GM23338 (cell line): ENCODE data around the gene ZNF724. TPM values are rescaled to one million over a fixed set of nuclear protein-coding genes. Genes with fewer than 3 reads are reported as not detected.
A peak's percentile ranks its signal among the peaks of the same experiment; 100 is the strongest.
"Not testable (repeated sequence)": the region's sequence is repeated elsewhere in the genome, so short reads cannot be mapped to it uniquely, and the experiment has no call there.

ENCODE experiments used
- ATAC-seq: fragments of 200-7000 bp; cut with Tn5 transposase; 3 replicates; pipeline ENCODE4 v1.9.1; 2020
- DNase-seq: peaks from one replicate; pipeline ENCODE4 v3.0.0-alpha.2; 2015; ENCODE audit warnings: low spot score
- H2AFZ ChIP-seq: fragments of 200-600 bp; sonication (generic); 2 replicates; pipeline ENCODE4 v1.8.0; 2016; ENCODE audit warnings: antibody characterized with exemption, mild to moderate bottlenecking, moderate library complexity
- H3F3A ChIP-seq: fragments of 200-600 bp; sonication (generic); replicated peaks from 2 replicates; pipeline ENCODE4 v1.8.0; 2017; ENCODE audit warnings: antibody characterized with exemption, mixed run types, low read depth
- H3K27ac ChIP-seq: fragments of 200-600 bp; sonication (generic); 2 replicates; pipeline ENCODE4 v1.6.1; 2016; ENCODE audit warnings: low read depth
- H3K27me3 ChIP-seq: fragments of 200-600 bp; sonication (generic); 2 replicates; pipeline ENCODE4 v1.8.0; 2016; ENCODE audit warnings: mild to moderate bottlenecking, mixed run types, moderate library complexity; ENCODE audit not compliant: insufficient read depth
- H3K36me3 ChIP-seq: fragments of 200-600 bp; sonication (generic); 2 replicates; pipeline ENCODE4 v1.8.0; 2016; ENCODE audit warnings: mild to moderate bottlenecking; ENCODE audit not compliant: insufficient read depth
- H3K4me1 ChIP-seq: fragments of 200-600 bp; sonication (generic); 2 replicates; pipeline ENCODE4 v1.8.0; 2016; ENCODE audit warnings: mild to moderate bottlenecking, moderate library complexity; ENCODE audit not compliant: insufficient read depth
- H3K4me2 ChIP-seq: fragments of 200-600 bp; sonication (generic); 2 replicates; pipeline ENCODE4 v1.7.1; 2017; ENCODE audit warnings: mixed run types
- H3K4me3 ChIP-seq: fragments of 200-600 bp; sonication (generic); 2 replicates; pipeline ENCODE4 v1.6.1; 2016; ENCODE audit warnings: mixed run types
- H3K79me2 ChIP-seq: fragments of 200-600 bp; sonication (generic); replicated peaks from 2 replicates; pipeline ENCODE4 v1.8.0; 2017; ENCODE audit warnings: mild to moderate bottlenecking; ENCODE audit not compliant: insufficient read depth
- H3K9me2 ChIP-seq: fragments of 200-600 bp; sonication (generic); 2 replicates; pipeline ENCODE4 v1.8.0; 2017; ENCODE audit not compliant: insufficient read depth
- H4K20me1 ChIP-seq: fragments of 200-600 bp; sonication (generic); replicated peaks from 2 replicates; pipeline ENCODE4 v1.8.0; 2017; ENCODE audit warnings: mild to moderate bottlenecking; ENCODE audit not compliant: insufficient read depth
- H3K27ac Mint-ChIP-seq: 2 replicates; pipeline ENCODE4 v1.8.0; 2020; ENCODE audit warnings: inconsistent platforms, mild to moderate bottlenecking, moderate library complexity, mixed read lengths
- H3K27me3 Mint-ChIP-seq: 3 replicates; pipeline ENCODE4 v1.8.0; 2022; ENCODE audit warnings: low read depth, mild to moderate bottlenecking, moderate library complexity, mixed read lengths, inconsistent platforms; ENCODE audit not compliant: insufficient read depth, poor library complexity
- H3K36me3 Mint-ChIP-seq: 3 replicates; pipeline ENCODE4 v1.8.0; 2021; ENCODE audit warnings: low read depth, mild to moderate bottlenecking, inconsistent platforms, moderate library complexity, mixed read lengths
- H3K4me1 Mint-ChIP-seq: 3 replicates; pipeline ENCODE4 v1.8.0; 2020; ENCODE audit warnings: mild to moderate bottlenecking, inconsistent platforms, mixed read lengths
- H3K4me3 Mint-ChIP-seq: 3 replicates; pipeline ENCODE4 v1.8.0; 2021; ENCODE audit warnings: moderate library complexity, mild to moderate bottlenecking, inconsistent platforms, mixed read lengths
- H3K9me3 Mint-ChIP-seq: 3 replicates; pipeline ENCODE4 v1.8.0; 2020; ENCODE audit warnings: moderate library complexity, mild to moderate bottlenecking, inconsistent platforms, mixed read lengths
- CTCF ChIP-seq, 2 experiments: fragments of 200-600 bp in 1 of 2; sonication (generic) in 1 of 2; conservative IDR thresholded peaks; 2 replicates each; pipeline versions ENCODE4 v1.5.1 to v1.6.1; 2016 to 2017; ENCODE audit warnings: antibody characterized with exemption in 2 of 2, low read depth in 2 of 2, mild to moderate bottlenecking in 2 of 2, moderate library complexity in 1 of 2
- EZH2 ChIP-seq: fragments of 200-600 bp; sonication (generic); IDR thresholded peaks from one replicate; pipeline ENCODE4 v1.8.0; 2017; ENCODE audit warnings: antibody characterized with exemption, mild to moderate bottlenecking, low read depth; ENCODE audit not compliant: unreplicated experiment
- JUNB ChIP-seq: IDR thresholded peaks from one replicate; pipeline ENCODE4 v1.6.1; 2016; ENCODE audit warnings: antibody characterized with exemption; ENCODE audit not compliant: unreplicated experiment
- POLR2AphosphoS5 ChIP-seq: IDR thresholded peaks from 2 replicates; pipeline ENCODE4 v1.6.1; 2016; ENCODE audit warnings: antibody characterized with exemption, low read depth
- REST ChIP-seq: IDR thresholded peaks from one replicate; pipeline ENCODE4 v1.6.1; 2018; ENCODE audit warnings: antibody characterized with exemption; ENCODE audit not compliant: unreplicated experiment
- STAT1 ChIP-seq: IDR thresholded peaks from one replicate; pipeline ENCODE4 v1.6.1; 2016; ENCODE audit warnings: antibody characterized with exemption; ENCODE audit not compliant: unreplicated experiment
- ZNF114 ChIP-seq: fragments of 250-450 bp; sonication (Bioruptor Pico); IDR thresholded peaks from 2 replicates; pipeline ENCODE4 v1.5.0; 2020; ENCODE audit warnings: mild to moderate bottlenecking, moderate library complexity
- ZNF331 ChIP-seq: fragments of 250-450 bp; sonication (Bioruptor Pico); IDR thresholded peaks from 2 replicates; pipeline ENCODE4 v1.5.0; 2020; ENCODE audit warnings: low read depth, mild to moderate bottlenecking, moderate library complexity
- polyA plus RNA-seq: library from polyadenylated mRNA; unstranded; fragments of >200 nt; fragmentation: Nextera tagmentation; extraction: Ambion mirVana; gene quantifications from 2 replicates; pipeline ENCODE4 v1.2.1, GENCODE V29; 2016
- total RNA-seq: library from RNA; depleted of rRNA; stranded (reverse); fragments of >200 nt; shearing (Covaris generic); gene quantifications from 2 replicates; pipeline ENCODE4 v1.2.3, GENCODE V29; 2014

Gene ZNF724
- total and polyA plus RNA-seq, 2 experiments from 2014 or later: 35.4 to 85.3 TPM

DNA sequence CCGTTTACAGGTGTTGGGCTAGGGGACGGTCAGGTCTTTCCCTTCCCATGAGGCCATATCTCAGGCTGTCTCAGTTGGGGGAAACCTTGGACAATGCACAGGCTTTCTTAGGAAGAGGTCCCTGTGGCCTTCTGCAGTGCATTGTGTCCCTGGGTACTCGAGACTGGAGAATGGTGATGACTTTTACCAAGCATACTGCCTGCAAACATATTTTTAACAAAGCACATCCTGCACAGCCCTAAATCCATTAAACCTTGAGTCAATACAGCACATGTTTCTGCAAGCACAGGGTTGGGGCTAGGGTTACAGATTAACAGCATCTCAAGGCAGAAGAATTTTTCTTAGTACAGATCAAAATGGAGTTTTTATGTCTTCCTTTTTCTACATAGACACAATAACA is 27.9 kb upstream of the ZNF724 start:
- H3K27ac Mint-ChIP-seq, H3K27ac ChIP-seq, H3K4me1 Mint-ChIP-seq, H3K4me3 ChIP-seq, H3K9me3 Mint-ChIP-seq, H3K27me3 ChIP-seq, ATAC-seq, H4K20me1 ChIP-seq, H3K4me1 ChIP-seq, H3K36me3 ChIP-seq, H3K9me2 ChIP-seq, H3K79me2 ChIP-seq, H3K4me2 ChIP-seq, H3F3A ChIP-seq, H3K36me3 Mint-ChIP-seq, H3K4me3 Mint-ChIP-seq, DNase-seq: not testable (repeated sequence)
- H2AFZ ChIP-seq: peak overlapping the region; percentile 59; the same call in 1 of the 2 replicates
- peaks cover 11% of the 10 kb centered on the region for H3K27me3 Mint-ChIP-seq

- peak overlapping the region; percentile 74; the same call in 1 of the 2 replicates for H2AFZ ChIP-seq
Measured at GRCh38 chr19:23273590-23274412, 23.6 kb upstream of the ZNF724 start.

GRCh38 chr19:23273022-23273589 is 22.9 kb upstream of the ZNF724 start:
- no peaks in the 10 kb centered on the region for H3K27me3 ChIP-seq
- H3K36me3 Mint-ChIP-seq: peaks cover 50% of the 10 kb centered on the region
- DNase-seq (no peak), ATAC-seq (no peak)
- peak overlapping the region; percentile 86 for H3K27ac ChIP-seq
- TF ChIP-seq ZNF331 (CRISPR knock-in tag) (no peak), ZNF114 (CRISPR knock-in tag) (no peak), EZH2 (no peak), REST (no peak), JUNB (no peak)
- H3K4me3 ChIP-seq: peak overlapping the region; percentile 85
- H3K27me3 Mint-ChIP-seq: peaks cover 10% of the 10 kb centered on the region
- H4K20me1 ChIP-seq: peaks cover 19% of the 10 kb centered on the region
- no peaks in the 10 kb centered on the region for H3K9me2 ChIP-seq
- peak overlapping the region; percentile 74; the same call in 1 of the 2 replicates for H2AFZ ChIP-seq
- no peaks in the 10 kb centered on the region for H3K9me3 Mint-ChIP-seq
- H3K79me2 ChIP-seq: peaks cover 55% of the 10 kb centered on the region
- H3K4me1 ChIP-seq: no peaks in the 10 kb centered on the region
- H3K4me1 Mint-ChIP-seq: peaks cover 15% of the 10 kb centered on the region
- H3K36me3 ChIP-seq: peaks cover 35% of the 10 kb centered on the region
- H3K4me2 ChIP-seq: peak overlapping the region; percentile 95
- H3F3A ChIP-seq: no peaks in the 10 kb centered on the region
- peak overlapping the region; percentile 99 for H3K4me3 Mint-ChIP-seq
- peak overlapping the region; percentile 96 for H3K27ac Mint-ChIP-seq

More at GRCh38 chr19:23273590-23274412, 23.6 kb upstream of the ZNF724 start:
- peak overlapping the region; percentile 86 for H3K27ac ChIP-seq
- no peaks in the 10 kb centered on the region for H3F3A ChIP-seq
- H3K79me2 ChIP-seq: peaks cover 48% of the 10 kb centered on the region
- peaks cover 44% of the 10 kb centered on the region for H3K36me3 Mint-ChIP-seq
- no peaks in the 10 kb centered on the region for H3K4me1 ChIP-seq
- H3K4me1 Mint-ChIP-seq: peaks cover 15% of the 10 kb centered on the region
- TF ChIP-seq POLR2AphosphoS5 (peak; percentile 98), STAT1 (no peak), CTCF (conservative IDR thresholded peaks at IDR 0.05; ENCODE audit: low read depth in 2 of 2) (0 out of 4 replicates have a peak, but pooled peaks of 1 of the 2 experiments have one; percentile 3), ZNF114 (CRISPR knock-in tag) (no peak)
- H3K27ac Mint-ChIP-seq: peak overlapping the region; percentile 99
- peak; percentile 98 for DNase-seq
- H3K4me3 ChIP-seq: peak overlapping the region; percentile 85
- H3K27me3 ChIP-seq: no peaks in the 10 kb centered on the region
- peak; percentile 97 for ATAC-seq
- H3K4me3 Mint-ChIP-seq: peak overlapping the region; percentile 99
- peaks cover 28% of the 10 kb centered on the region for H3K36me3 ChIP-seq
- peaks cover 11% of the 10 kb centered on the region for H3K27me3 Mint-ChIP-seq
- H3K9me2 ChIP-seq: no peaks in the 10 kb centered on the region
- peaks cover 12% of the 10 kb centered on the region for H4K20me1 ChIP-seq
- H3K9me3 Mint-ChIP-seq: no peaks in the 10 kb centered on the region
- H3K4me2 ChIP-seq: peak overlapping the region; percentile 95
